KOPT-K1 (cell line): ENCODE measurements around the gene CAPN11.

Experiments
- H3K27ac ChIP-seq: fragments of 200-600 bp; sonication (generic); 2 replicates; pipeline ENCODE4 v1.5.1; 2016; ENCODE audit warnings: antibody characterized with exemption, mild to moderate bottlenecking, low read depth, low read length; ENCODE audit not compliant: poor library complexity, severe bottlenecking
- H3K36me3 ChIP-seq: fragments of 200-600 bp; sonication (generic); 2 replicates; pipeline ENCODE4 v1.5.1; 2017; ENCODE audit warnings: antibody characterized with exemption, mild to moderate bottlenecking, low read length, moderate library complexity; ENCODE audit not compliant: insufficient read depth
- H3K9me3 ChIP-seq: fragments of 200-600 bp; sonication (generic); 2 replicates; pipeline ENCODE4 v1.5.1; 2017; ENCODE audit warnings: antibody characterized with exemption, low read length, mild to moderate bottlenecking; ENCODE audit not compliant: insufficient read depth, poor library complexity, severe bottlenecking

Gene CAPN11

DNA sequence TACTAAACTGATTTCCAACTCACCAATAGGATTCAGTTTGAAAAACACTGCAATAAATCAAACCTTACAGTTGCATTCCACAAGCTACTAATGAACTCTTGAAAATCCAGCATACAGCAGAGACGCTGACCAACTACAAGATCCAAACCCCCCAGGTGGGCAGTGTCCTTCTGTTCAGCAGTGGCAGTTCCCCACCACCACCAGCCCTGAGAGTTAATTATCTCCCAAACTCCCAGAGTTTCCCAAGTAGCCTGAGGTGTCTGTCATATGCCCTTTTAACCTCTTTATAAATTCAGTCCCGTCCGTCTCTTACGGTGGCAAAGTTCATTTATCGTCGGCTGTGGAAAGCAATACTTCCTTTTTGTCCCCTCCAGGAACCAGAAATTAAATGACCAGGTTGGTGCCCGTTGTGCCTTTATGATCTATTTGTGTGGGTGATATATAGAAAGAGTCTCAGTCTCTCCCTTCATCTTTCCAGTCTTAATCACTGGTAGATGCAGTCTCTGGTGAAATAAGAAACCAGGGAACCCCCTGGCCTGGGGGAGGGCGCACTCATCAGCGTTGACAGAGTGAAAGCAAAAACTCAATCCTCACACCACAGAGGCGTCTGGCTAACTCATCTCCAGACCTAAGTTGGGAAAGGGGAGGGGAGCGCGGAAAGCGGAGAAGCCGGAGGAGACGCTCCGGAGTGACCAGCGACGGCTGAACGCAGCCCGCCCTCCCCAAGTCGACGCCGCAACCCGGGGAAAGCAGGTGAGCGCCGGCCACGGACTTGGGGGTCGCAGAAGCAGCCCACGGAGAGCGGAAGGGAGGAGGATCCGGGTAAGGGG is 32.1 kb upstream of the CAPN11 start:
- H3K27ac ChIP-seq: peak overlapping the region; percentile 79
- no peaks in the 10 kb centered on the region for H3K9me3 ChIP-seq

DNA sequence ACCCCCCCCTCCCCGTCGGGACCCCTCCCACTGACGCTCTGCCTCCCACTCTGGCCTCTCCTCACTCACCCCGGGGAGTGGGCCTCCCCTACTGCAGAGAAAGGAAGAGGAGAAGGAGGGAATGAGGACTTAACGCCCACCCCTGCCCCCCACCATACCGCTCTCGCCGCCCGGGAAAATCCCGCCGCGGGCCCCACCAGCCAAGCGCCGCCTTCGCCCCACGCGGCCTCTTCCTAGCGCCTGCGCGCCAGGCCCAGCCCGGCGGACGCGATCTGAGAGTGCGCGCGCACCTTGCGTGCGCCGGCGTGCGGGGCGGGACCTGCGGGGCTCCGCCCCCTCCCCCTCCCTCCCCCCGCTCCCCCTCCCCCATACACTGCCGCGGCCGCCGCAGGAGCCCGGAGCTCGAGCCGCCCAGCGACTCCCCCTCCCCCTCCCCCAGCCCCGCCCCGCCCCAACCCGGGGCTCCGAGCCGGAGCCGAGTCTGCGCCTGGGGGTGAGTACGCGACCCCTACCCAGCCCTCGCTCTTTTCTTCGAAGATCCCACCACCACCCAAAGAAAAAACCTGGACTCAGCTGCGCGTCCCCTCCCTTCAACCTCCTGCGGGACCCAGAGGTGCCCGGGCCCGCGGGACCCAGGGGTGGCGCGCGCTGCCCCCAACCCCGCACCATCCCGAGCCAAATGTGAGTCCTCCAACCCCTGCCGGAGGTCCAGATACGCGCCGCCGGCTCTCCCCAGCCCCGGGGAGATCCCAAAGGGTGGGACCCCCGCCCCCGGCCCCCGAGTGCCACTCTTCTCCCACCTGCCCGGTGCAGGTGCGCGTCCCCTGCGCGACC is 31.2 kb upstream of the CAPN11 start, which contains the start of the genes MRPL14 and TMEM63B:
Gene MRPL14 (minus strand): TSS at position 267 of the 834 bp plus-strand sequence. CDS start 10,841 bp downstream, outside the sequence.
Gene TMEM63B (plus strand): TSS at position 369 of the 834 bp plus-strand sequence. CDS start 7,031 bp downstream, outside the sequence.
- H3K9me3 ChIP-seq: no peaks in the 10 kb centered on the region
- peak within 1 kb of the TSS; percentile 79 for H3K27ac ChIP-seq
- H3K36me3 ChIP-seq: peaks cover 6% of the 10 kb centered on the region

More for the DNA sequence above, 32.1 kb upstream of the CAPN11 start:
- H3K36me3 ChIP-seq: peaks cover 6% of the 10 kb centered on the region

DNA sequence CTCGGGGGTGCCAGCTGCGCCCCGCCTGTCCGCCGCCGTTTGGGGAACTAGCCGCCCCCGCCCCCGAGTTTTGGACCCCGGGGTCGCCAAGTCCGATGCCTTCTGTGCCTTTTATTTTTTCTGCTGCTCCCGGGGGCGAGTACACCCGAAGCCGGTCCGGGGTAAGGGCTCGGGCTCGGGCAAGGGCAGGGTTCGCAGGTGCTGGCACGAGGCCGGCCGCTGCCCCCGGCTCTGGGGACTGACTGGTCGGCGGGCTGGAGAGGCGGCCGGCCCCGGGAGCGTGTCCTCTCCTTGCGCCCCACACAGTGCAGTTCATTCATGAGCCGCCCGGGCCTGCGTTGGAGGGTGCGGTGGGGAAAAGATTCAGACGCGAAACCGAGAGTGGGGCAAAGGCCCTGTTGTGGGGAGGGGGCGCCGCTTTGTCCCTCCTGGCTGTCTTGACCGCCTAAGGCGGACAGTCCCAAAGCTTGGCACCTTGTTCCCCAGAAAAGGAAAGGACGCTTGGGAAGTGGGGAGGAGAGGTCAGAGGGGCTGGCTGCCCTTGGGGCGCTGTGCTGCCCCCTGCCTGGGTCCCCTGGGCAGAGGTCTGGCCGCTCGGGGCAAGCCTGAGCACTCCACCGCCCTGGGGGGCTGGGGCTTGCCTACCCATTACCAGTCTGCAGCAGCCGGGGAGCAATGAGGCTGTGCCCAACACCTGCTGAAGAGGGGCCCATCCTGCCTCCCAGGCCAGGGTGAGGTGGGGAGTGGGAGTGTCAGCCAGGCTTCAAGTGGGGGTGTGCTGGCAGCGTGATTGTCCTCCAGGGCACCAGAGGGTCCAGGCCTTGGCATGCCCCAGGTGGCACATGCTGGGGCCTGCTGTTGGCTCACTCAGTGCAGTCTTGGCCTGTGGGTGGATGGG is 30.4 kb upstream of the CAPN11 start:
- Histone ChIP-seq H3K36me3 (peaks cover 6% of the 10 kb centered on the region), H3K9me3 (no peaks in the 10 kb centered on the region), H3K27ac (peak overlapping the region; percentile 58)

DNA sequence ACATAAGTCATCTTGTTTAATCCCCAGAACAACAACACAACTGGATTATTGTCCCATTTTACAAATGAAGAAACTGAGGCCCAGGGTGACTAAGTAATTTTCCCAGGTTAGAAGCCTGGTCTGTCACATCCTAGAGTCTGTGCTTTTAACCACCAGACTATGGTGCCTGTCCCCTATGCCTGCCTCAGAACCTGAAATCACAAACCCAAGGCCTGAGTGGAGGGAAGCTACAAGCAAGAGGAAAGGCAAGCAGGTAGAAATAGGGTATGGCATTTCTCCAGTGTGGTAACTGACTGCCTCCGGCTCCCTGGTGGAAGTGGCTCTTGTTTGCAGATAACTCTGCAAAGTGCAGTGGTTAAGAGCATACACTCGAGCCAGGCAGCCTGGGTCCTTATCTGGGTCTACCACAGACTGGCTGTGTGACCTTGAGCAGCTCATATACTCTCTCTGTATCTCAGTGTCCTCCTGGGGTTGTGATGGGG is 28.7 kb upstream of the CAPN11 start:
- Histone ChIP-seq H3K36me3 (peaks cover under 1% of the 10 kb centered on the region; the same call in 1 of the 2 replicates), H3K27ac (no peak overlapping the region), H3K9me3 (no peaks in the 10 kb centered on the region)

DNA sequence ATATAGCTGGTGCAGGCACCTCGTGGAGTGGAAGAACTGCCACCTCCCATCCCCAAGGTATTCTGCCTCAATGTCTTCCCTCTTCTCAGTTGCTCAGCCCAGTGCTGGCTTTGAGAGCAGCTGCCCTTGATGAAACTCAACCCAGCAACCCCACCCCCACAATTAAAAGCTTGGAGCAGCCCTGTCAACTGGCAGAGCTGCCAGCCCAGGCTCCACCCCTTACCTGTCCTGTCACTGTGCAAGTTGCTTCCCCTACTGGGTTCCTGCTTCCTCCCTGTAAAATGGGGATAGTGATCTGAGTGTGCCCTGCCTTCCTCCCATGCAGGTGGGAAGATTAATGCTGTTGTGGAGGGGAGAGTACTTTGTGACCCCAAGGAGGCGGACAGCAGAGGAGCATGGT is 26.7 kb upstream of the CAPN11 start:
- no peak overlapping the region for H3K27ac ChIP-seq
- H3K9me3 ChIP-seq: no peaks in the 10 kb centered on the region
- no peaks in the 10 kb centered on the region for H3K36me3 ChIP-seq

DNA sequence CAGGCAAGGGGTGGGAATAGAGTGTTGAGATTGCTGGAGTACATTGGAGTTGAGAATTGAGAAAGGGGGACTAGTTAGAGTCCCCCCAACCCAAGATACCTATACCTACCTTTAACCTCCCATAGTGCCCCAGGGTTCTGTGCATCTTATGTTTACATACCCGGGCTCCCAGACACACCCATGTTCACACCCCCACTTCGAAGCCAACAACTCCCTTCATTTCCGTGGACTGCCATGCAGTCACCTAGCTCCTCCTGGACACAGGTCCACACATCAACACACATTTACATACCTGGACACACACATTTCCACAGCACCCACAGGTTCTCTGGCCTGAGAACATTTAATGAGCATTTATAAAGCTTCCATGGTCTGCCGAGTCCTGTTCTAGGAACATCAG is 26.1 kb upstream of the CAPN11 start:
- Histone ChIP-seq H3K27ac (no peak overlapping the region), H3K36me3 (no peaks in the 10 kb centered on the region), H3K9me3 (no peaks in the 10 kb centered on the region)

DNA sequence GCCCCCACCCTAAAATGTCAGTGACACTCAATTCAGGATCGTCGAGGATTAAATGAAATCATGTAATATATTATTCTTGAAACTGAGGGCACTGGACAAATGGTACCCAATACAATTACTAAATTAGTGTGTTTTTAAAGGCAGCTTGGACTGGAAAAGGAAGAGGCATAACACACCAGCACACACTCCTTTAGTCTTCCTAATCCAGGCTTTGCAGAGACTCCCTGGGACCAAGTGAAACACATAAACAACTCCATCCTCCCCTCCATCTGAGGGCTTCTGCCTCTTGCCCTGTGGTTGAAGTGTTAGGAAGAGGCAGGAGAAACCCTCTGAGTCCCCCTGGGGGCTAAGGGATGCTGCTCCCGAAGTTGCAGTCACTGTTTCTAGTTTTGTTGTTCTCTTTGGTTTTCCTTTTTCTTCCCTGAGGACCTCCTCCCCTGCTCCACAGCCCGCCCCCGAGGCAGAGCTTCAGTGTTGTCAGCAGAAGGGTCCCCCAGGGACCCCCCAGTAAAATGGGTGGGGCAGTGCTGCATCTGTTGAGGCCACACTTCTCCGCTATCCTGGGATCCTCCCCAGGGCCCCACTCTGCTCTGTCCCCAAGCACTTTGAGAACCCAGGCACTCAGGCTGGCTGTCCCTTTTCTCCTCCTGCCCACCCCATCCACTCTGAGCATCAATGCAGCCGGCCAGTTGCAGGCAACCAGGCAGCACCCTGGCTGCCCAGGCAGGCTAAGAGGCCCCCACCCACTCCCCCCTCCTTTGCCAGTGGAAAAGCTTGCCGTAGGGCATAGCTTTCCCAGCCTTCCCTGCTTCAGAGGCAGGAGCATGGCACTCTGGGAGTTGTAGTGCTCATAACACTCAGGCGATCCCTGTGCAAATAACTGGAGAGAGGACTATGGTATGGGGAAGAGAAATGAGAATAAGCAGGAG is 25.4 kb upstream of the CAPN11 start:
- no peaks in the 10 kb centered on the region for H3K9me3 ChIP-seq
- no peaks in the 10 kb centered on the region for H3K36me3 ChIP-seq
- H3K27ac ChIP-seq: no peak overlapping the region

DNA sequence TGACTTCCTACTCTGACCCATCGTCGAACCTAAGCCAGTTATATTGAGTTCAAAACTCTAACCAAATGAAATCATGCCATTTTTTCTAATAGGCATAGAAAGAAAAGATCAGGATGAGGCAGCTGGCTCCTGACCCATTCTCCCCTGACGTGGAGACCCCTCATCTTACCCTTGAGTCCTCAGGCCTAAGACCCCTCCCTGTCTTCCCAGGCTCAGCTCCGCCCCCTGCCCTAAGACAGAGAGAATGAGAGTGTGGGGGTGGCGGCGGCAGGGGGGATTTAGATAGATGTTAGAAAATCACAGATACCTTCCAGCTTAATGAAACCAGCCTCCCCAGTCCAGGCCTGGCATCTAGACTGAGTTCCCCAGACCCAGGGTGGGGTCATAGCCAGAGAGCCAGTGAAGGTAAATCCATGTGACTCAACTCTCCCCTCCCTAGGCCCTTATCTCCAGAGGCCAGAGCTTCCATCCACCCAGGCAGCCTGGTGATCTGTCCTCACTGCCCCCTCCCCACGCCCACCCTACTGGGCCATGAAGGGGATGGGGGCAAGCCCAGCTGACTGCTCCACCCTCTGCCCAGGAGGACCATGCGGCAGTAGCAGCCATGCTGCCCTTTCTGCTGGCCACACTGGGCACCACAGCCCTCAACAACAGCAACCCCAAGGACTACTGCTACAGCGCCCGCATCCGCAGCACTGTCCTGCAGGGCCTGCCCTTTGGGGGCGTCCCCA is 24.5 kb upstream of the CAPN11 start:
- H3K9me3 ChIP-seq: no peaks in the 10 kb centered on the region
- no peaks in the 10 kb centered on the region for H3K36me3 ChIP-seq
- H3K27ac ChIP-seq: no peak overlapping the region

DNA sequence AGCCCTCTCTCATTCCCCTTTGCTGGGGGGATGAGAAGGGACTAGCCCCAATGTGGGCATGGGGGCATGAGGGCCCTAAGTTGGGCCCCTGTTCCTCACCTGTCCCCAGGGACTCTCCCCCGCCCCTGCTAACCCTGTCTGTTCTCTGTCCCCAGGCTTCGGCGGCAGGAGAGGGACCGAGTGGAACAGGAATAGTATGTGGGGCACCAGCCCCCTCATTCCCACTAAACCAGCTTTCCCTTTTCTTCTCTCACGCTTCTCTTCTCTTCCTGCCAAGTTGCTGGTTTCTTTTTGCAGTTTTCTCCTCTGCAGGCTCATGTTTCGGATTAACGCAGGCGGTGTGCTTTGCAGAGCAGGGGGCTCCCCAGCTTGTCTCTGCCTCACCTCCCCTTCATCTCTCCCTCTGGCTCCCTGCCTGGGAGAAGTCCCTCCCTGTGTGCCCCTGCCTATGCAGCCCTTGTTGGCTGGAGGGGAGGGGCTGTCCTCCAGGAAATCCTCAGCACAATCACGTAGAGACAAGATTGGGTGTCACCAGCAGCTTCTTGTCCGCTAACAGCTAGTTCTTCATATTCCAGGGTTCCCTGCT is 23.4 kb upstream of the CAPN11 start:
- no peak overlapping the region for H3K27ac ChIP-seq
- no peaks in the 10 kb centered on the region; the same call in 1 of the 2 replicates for H3K36me3 ChIP-seq
- no peaks in the 10 kb centered on the region for H3K9me3 ChIP-seq

DNA sequence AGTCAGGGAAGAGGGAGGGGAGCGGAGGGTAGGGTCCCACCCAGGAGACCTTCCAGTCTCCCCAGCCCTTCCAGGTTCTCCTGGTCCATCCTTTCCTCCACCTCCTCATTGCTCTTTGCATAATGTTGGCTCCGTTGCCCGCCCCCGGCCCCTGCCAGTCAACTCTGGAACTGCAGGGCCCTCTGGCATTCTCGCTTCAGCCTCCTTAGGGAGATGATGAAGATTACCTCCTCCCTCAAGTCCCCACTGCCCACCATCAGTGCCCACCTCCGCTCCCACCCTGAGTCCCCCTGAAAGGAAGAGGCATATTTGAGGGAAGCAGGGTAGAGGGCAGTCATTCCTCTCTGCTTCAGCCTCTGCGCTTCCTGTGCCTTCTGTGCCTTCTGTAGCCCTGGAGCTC is 22.7 kb upstream of the CAPN11 start:
- no peak overlapping the region for H3K27ac ChIP-seq
- H3K9me3 ChIP-seq: no peaks in the 10 kb centered on the region
- no peaks in the 10 kb centered on the region; the same call in 1 of the 2 replicates for H3K36me3 ChIP-seq

DNA sequence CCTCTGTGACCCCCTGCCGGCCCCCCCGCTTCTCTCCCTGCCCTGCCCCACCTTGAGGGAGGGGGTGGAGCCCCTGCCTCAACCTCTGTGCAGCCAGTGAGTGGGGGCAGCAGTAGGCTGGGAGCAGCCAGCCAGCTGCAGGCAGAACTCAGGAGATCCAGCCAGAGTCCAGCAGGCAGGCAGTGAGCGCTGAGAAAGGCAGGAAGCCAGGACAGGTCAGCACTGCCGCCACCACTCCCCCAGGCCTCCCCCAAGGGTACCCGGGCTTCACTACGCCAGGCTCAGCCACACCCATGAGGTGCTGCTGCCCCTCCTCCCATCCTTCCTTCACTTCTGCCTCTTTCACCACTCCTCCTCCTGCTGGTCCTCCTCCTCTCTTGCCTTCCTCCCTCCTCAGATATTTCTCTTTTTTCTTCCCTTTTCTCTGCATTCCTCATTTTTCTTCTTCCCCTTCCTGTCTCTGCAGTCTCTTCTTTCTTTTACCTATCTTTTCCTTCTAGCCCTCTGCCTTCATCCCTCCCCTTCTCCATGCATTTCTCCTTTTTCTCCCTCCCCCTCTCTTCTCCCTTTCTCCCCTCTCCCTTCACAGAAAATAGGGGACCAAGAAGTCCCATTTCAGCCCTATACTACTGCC is 19.8 kb upstream of the CAPN11 start:
- H3K9me3 ChIP-seq: no peaks in the 10 kb centered on the region
- no peak overlapping the region for H3K27ac ChIP-seq
- no peaks in the 10 kb centered on the region; the same call in 1 of the 2 replicates for H3K36me3 ChIP-seq

DNA sequence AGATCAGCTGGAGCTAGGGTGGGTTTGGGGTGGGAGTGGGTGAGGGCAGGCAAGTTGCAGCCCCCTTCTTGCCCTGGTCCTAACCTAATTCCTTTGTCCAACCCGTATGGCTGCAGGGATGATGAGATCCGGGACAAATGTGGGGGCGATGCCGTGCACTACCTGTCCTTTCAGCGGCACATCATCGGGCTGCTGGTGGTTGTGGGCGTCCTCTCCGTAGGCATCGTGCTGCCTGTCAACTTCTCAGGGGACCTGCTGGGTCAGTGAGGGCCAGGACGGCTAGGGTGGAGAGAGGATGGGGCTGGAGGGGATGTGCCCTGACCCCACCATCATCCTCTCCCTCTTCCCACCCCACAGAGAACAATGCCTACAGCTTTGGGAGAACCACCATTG is 19.3 kb upstream of the CAPN11 start:
- no peaks in the 10 kb centered on the region for H3K9me3 ChIP-seq
- no peak overlapping the region for H3K27ac ChIP-seq
- H3K36me3 ChIP-seq: no peaks in the 10 kb centered on the region; the same call in 1 of the 2 replicates
